Caco-2 (cell line): ENCODE measurements around the gene LHX1. TPM values are rescaled to one million over a fixed set of nuclear protein-coding genes. Genes with fewer than 3 reads are reported as not detected.

Source experiments
- BruUV-seq: library from RNA; stranded (reverse); fragments of 400-500 nt; replicated peaks from 2 replicates; lab custom pipeline; 2021; lab: Mats Ljungman, UMichigan
- CTCF ChIA-PET: fragments of 300-600 bp; sonication (Branson Sonifier 250); formaldehyde crosslinking; loops from one replicate; lab custom pipeline; 2022; ENCODE audit warnings: antibody characterized with exemption; lab: Charles Lee
- POLR2A ChIA-PET: fragments of 300-600 bp; sonication (Branson Sonifier 250); formaldehyde crosslinking; loops from one replicate; lab custom pipeline; 2022; ENCODE audit warnings: antibody characterized with exemption; lab: Charles Lee
- DNase-seq, 2 experiments: peaks; one replicate each; pipeline versions ENCODE4 v3.0.0 to v3.0.0-alpha.2; 2020 to 2022
- H3K27me3 ChIP-seq: replicated peaks from 2 replicates; pipeline ENCODE4 v1.6.0; 2011; ENCODE audit warnings: low read length; ENCODE audit not compliant: control insufficient read depth, insufficient read depth
- H3K36me3 ChIP-seq: 2 replicates; pipeline ENCODE4 v1.5.1; 2011; ENCODE audit warnings: low read length; ENCODE audit not compliant: control insufficient read depth, insufficient read depth
- H3K4me1 ChIP-seq: fragments of 250-450 bp; sonication (Bioruptor Pico); 2 replicates; pipeline ENCODE4 v1.5.1; 2020; ENCODE audit warnings: mild to moderate bottlenecking
- H3K4me3 ChIP-seq: 2 replicates; pipeline ENCODE4 v1.5.1; 2011; ENCODE audit warnings: low read depth, mild to moderate bottlenecking, control low read depth, low read length
- H3K9me3 ChIP-seq: fragments of 250-450 bp; sonication (Bioruptor Pico); 2 replicates; pipeline ENCODE4 v1.5.1; 2020; ENCODE audit warnings: mild to moderate bottlenecking, moderate library complexity
- H3K27ac Mint-ChIP-seq: one replicate; pipeline ENCODE4 v1.8.0; 2022; ENCODE audit warnings: mixed read lengths; ENCODE audit not compliant: unreplicated experiment
- H3K27me3 Mint-ChIP-seq: one replicate; pipeline ENCODE4 v1.8.0; 2022; ENCODE audit warnings: mixed read lengths; ENCODE audit not compliant: insufficient read depth, unreplicated experiment
- H3K36me3 Mint-ChIP-seq: one replicate; pipeline ENCODE4 v1.8.0; 2022; ENCODE audit warnings: mild to moderate bottlenecking, mixed read lengths; ENCODE audit not compliant: insufficient read depth, unreplicated experiment
- H3K4me1 Mint-ChIP-seq: one replicate; pipeline ENCODE4 v1.8.0; 2022; ENCODE audit warnings: low read depth, mixed read lengths; ENCODE audit not compliant: unreplicated experiment
- H3K4me3 Mint-ChIP-seq: one replicate; pipeline ENCODE4 v1.8.0; 2022; ENCODE audit warnings: mild to moderate bottlenecking, moderate library complexity, mixed read lengths; ENCODE audit not compliant: unreplicated experiment
- H3K9me3 Mint-ChIP-seq: one replicate; pipeline ENCODE4 v1.8.0; 2022; ENCODE audit warnings: mixed read lengths; ENCODE audit not compliant: unreplicated experiment
- CTCF ChIP-seq, 2 experiments: fragments of 200-600 bp in 1 of 2; IDR thresholded peaks; 1 replicate in 1 of 2; 2 replicates in 1 of 2; pipeline versions ENCODE4 v1.5.1 to v1.8.0; 2011 to 2022; ENCODE audit warnings: antibody characterized with exemption in 1 of 2, control low read depth in 1 of 2, inconsistent platforms in 1 of 2, low read depth in 1 of 2, low read length in 1 of 2, mild to moderate bottlenecking in 1 of 2, moderate library complexity in 1 of 2; ENCODE audit not compliant: insufficient read depth in 1 of 2, severe bottlenecking in 1 of 2, unreplicated experiment in 1 of 2
- intact Hi-C: fragments of 100-400 bp; cut with micrococcal nuclease; formaldehyde crosslinking; loops from one replicate; pipeline ENCODE4 v1.10.0; 2022; ENCODE audit not compliant: unreplicated experiment
- total RNA-seq: library from RNA; stranded (reverse); gene quantifications from 2 replicates; pipeline ENCODE4 v1.2.3, GENCODE V29; 2022

The LHX1 gene
- total RNA-seq, 1 experiment from 2014 or later: not detected

GRCh38 chr17:36972905-36973304 lies 35.6 kb downstream of the LHX1 start:
- Histone ChIP-seq H3K36me3 (no peaks in the 10 kb centered on the region), H3K27me3 (no peaks in the 10 kb centered on the region), H3K9me3 (no peaks in the 10 kb centered on the region), H3K4me1 (peaks cover 9% of the 10 kb centered on the region), H3K4me3 (no peak overlapping the region)
- no TSS peak for BruUV-seq
- H3K4me1 Mint-ChIP-seq: peaks cover 14% of the 10 kb centered on the region
- no peaks in the 10 kb centered on the region for H3K9me3 Mint-ChIP-seq
- no peak for TF ChIP-seq CTCF (IDR thresholded peaks at IDR 0.05; ENCODE audit: insufficient read depth in 1 of 2, low read depth in 1 of 2, low read length in 1 of 2, severe bottlenecking in 1 of 2, unreplicated experiment in 1 of 2)
- peaks cover 11% of the 10 kb centered on the region for H3K36me3 Mint-ChIP-seq
- CTCF ChIA-PET: no interaction called here
- no peak overlapping the region for H3K27ac Mint-ChIP-seq
- H3K27me3 Mint-ChIP-seq: no peaks in the 10 kb centered on the region
- no peak for DNase-seq
- intact Hi-C loops: no loop called here
- H3K4me3 Mint-ChIP-seq: no peak overlapping the region
- POLR2A ChIA-PET: no interaction called here

- no peak for DNase-seq
- no peaks in the 10 kb centered on the region for H3K36me3 Mint-ChIP-seq
- H3K27me3 Mint-ChIP-seq: no peaks in the 10 kb centered on the region
- Histone ChIP-seq H3K4me1 (peaks cover 9% of the 10 kb centered on the region), H3K9me3 (no peaks in the 10 kb centered on the region), H3K27me3 (no peaks in the 10 kb centered on the region), H3K4me3 (no peak overlapping the region), H3K36me3 (no peaks in the 10 kb centered on the region)
- ChIA-PET POLR2A (no interaction called here), CTCF (no interaction called here)
- no peak overlapping the region for H3K27ac Mint-ChIP-seq
- intact Hi-C loops: no loop called here
- peaks cover 17% of the 10 kb centered on the region for H3K4me1 Mint-ChIP-seq
- TF ChIP-seq CTCF (IDR thresholded peaks at IDR 0.05; ENCODE audit: insufficient read depth in 1 of 2, low read depth in 1 of 2, low read length in 1 of 2, severe bottlenecking in 1 of 2, unreplicated experiment in 1 of 2): no peak
- BruUV-seq: no TSS peak
- no peaks in the 10 kb centered on the region for H3K9me3 Mint-ChIP-seq
- no peak overlapping the region for H3K4me3 Mint-ChIP-seq
Observed at GRCh38 chr17:36975922-36976515, 38.7 kb downstream of the LHX1 start.

GRCh38 chr17:36977066-36977465 lies 39.8 kb downstream of the LHX1 start:
- H3K36me3 ChIP-seq: no peaks in the 10 kb centered on the region
- POLR2A ChIA-PET: no interaction called here
- CTCF ChIA-PET: no interaction called here
- no peaks in the 10 kb centered on the region for H3K27me3 Mint-ChIP-seq
- no peaks in the 10 kb centered on the region for H3K9me3 Mint-ChIP-seq
- H3K9me3 ChIP-seq: no peaks in the 10 kb centered on the region
- DNase-seq: no peak
- H3K4me1 Mint-ChIP-seq: peaks cover 14% of the 10 kb centered on the region
- peaks cover 3% of the 10 kb centered on the region for H3K4me1 ChIP-seq
- no peak overlapping the region for H3K27ac Mint-ChIP-seq
- intact Hi-C loops: no loop called here
- peaks cover 9% of the 10 kb centered on the region for H3K36me3 Mint-ChIP-seq
- H3K4me3 ChIP-seq: no peak overlapping the region
- no TSS peak for BruUV-seq
- no peak overlapping the region for H3K4me3 Mint-ChIP-seq
- H3K27me3 ChIP-seq: no peaks in the 10 kb centered on the region
- TF ChIP-seq CTCF (IDR thresholded peaks at IDR 0.05; ENCODE audit: insufficient read depth in 1 of 2, low read depth in 1 of 2, low read length in 1 of 2, severe bottlenecking in 1 of 2, unreplicated experiment in 1 of 2): no peak
